Stimulated activated CD4-positive, alpha-beta T cell treated with anti-CD3 and anti-CD28 coated beads, Interleukin-2, amount 100 ng/mL, for 4 hours (primary cell): ENCODE measurements around the gene PDE6A.
"Not testable (repeated sequence)": the region's sequence is repeated elsewhere in the genome, so short reads cannot be mapped to it uniquely, and the experiment has no call there.

Experiments used
- DNase-seq: peaks from one replicate; pipeline ENCODE4 v3.0.0-alpha.2; 2020; ENCODE audit warnings: low read depth

The PDE6A gene

DNA sequence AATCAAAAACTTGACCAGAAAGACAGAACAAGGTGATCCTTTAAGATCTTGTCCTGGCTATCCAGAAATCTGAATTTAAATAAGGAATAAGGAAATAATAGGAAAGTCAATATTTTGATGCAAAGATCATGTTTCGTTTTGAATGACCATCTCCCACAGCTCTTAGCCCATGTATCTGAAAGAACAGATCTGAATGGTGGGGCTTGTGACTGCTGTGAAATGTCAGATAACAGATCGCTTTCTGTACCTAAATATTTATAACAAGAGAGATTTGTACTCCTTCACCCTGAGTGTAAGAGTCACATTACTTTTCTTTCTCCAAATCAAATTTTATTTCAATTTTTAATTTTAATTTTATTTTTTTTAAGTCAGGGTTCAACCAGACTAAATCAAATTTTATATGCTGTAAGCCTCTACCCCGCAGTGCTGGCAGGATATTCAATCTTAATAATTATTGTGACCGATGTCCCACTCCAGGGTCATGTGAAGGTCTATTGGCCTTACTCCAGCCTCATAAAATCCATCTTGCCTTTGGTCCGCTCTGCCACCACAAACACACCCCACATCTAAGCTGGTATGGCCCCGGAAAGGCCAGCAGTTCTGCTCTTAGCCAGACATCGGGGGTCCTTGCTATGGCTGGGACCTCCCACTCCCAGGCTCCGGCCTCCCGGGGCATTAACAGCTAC is 9.0 kb upstream of the PDE6A start:
- DNase-seq: no peak

DNA sequence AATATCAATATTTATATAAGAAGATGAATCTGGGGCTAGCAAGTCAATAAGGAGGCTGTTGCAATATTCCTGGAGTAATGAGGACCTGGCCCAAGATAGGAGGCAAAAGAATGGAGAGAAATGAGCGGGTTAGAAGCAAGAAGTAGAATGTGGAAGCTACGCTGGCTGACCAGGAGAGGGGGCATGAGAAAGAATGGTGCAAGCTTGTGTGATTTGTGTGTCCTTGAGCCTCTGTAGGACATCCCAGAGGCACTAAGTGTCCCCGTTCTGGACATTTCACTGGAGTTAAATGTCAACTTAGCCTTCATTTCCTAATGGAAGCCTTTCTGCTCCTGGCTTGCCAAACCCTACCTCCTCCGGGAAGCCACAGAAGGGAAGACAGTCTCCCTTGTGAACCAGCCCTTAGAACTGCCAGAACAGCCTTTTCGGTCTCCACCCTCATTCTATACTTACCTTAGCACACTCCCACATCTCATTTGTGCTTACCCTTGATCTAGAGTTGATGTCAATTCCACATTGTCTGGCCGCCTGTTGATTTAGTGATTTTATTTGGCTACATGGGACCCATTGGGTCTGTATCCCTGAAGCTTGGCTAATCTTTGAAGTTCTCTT is 6.7 kb upstream of the PDE6A start:
- DNase-seq: no peak

DNA sequence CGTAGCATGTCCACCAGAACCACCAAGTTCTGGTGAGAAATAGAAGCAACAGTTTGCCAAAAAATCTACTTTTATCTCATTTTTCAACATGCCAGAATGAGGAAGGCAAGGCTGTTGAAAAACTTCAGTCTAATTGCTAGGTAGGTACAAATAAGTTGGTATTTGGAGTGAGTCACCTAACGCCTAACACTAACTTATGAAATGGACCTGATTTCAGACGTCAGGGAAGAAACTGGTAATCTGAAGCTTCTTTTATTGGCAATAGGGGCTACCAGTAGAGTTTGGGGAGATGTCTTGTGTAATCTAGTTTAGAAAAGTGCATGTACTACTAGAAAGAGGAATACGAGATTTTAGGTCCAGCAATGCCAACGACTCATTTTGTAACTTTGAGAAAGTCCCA is 4.4 kb upstream of the PDE6A start:
- DNase-seq: no peak

DNA sequence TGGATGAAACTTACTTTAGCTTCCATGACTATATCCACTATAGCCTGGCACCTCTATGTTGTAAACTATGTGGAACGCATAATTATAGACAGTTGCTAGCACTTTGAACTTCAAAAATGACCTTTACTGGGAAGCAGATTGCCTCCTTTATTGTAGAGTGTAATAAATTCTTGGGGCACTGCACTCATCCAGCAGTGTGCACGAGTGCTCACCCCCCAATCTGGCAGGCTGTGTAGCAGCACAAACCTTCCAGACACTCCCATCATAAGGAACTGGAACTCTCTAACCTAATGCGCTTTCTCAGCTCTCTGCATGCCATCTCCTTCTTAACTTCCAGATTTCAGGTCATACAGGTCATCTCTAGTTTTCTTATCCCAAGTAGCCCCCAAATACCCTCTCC is 1.5 kb upstream of the PDE6A start:
- DNase-seq: no peak

DNA sequence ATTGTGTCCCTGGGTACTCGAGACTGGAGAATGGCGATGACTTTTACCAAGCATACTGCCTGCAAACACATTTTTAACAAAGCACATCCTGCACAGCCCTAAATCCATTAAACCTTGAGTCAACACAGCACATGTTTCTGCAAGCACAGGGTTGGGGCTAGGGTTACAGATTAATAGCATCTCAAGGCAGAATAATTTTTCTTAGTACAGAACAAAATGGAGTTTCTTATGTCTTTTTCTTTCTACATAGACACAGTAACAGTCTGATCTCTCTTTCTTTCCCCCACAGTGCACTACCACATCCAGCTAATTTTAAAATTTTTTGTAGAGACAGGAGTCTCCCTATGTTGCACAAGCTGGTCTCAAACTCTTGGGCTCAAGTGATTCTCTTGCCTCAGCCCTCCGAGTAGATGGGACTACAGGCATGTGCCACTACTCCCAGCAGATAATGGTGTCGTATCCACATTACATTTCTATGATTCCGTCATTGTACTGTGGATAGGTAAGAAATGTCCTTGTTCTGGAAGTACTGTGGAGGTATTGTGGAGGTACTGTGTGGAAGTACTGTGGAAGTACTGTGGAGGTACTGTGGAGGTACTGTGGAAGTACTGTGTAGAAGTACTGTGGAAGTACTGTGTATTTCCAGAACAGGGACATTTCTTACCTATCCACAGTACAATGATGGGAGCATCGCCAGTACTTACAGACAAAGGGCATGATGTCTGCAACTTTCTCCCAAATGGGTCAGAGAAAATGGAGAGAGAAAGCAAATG is 1.2 kb downstream of the PDE6A start:
- DNase-seq: not testable (repeated sequence)

DNA sequence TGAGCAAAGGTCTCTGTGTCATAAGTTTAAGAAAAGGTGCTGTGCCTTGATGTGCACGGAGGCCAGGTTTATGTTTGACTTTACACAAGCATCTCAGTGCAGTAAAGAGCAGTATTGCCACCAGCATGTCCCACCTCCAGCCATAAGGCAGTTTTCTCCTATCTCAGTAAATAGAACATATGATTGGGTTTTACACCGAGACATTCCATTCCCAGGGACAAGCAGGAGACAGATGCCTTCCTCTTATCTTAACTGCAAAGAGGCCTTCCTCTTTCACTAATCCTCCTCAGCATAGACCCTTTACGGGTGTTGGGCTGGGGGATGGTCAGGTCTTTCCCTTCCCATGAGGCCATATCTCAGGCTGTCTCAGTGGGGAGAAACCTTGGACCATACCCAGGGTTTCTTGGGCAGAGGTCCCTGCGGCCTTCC is 1.8 kb downstream of the PDE6A start:
- DNase-seq: not testable (repeated sequence)

DNA sequence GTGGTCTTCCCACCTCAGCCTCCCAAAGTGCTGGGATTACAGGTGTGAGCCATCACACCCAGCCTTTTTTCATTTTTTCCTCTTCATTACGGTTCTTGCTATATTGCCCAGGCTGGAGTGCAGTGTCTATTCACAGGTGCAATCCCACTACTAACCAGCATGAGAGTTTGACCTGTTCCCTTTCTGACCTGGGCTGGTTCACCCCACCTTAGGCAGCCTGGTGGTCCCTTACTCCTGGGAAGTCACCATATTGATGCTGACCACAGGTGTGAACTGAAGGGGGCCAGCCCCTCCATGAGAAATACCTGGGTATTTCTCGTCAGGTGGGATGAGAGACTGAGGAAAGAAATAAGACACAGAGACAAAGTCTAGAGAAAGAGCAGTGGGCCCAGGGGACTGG is 2.4 kb downstream of the PDE6A start:
- DNase-seq: no peak

DNA sequence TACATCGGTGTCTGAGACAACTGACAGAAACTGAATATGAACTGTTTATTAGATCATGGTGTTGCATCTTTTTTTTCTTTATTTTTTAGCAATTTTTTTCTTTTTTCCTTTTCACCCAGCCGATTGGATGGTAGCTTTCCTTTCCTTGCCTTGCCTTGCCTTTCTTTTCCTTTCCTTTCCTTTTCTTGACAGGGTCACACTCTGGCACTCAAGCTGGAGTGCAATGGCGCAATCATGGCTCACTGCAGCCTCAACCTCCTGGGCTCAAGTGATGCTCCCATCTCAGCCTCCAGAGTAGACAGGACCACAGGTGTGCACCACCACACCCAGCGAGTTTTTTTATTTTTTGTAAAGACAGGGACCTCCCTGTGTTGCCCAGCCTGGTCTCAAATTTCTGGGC is 2.8 kb downstream of the PDE6A start:
- no peak for DNase-seq

DNA sequence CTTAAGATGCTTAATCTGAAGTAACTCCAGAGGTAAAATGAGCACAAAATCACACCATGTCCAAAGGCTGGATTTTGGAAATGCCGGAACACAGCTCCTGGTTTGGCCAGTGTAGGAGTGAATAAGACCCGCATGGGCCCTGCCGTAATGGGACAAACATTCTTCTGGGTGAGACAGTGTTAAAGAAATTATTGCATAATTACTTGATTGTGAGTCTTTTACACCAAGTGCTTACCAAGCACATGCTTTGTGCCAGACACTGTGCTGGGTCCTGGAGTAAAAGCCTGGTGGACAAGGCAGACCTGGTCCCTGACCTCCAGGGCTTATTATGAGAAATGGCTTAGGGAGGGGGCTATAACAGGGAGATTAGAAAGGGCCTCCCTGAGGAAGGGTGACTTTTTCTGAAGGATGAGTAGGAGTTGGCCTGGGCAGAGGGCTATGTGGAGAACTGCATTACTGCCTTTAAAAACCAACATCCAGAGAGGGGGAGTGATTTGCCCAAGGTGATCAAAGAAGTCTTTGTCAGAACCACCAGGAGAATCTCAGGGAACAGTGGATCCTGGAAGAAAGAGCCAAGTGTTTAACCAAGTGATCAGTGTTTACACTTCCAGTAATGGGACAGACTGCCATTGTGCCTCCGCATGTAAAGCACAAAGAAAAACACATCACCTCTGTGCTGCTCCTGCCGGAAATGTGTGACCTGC is 3.5 kb downstream of the PDE6A start:
- no peak for DNase-seq

DNA sequence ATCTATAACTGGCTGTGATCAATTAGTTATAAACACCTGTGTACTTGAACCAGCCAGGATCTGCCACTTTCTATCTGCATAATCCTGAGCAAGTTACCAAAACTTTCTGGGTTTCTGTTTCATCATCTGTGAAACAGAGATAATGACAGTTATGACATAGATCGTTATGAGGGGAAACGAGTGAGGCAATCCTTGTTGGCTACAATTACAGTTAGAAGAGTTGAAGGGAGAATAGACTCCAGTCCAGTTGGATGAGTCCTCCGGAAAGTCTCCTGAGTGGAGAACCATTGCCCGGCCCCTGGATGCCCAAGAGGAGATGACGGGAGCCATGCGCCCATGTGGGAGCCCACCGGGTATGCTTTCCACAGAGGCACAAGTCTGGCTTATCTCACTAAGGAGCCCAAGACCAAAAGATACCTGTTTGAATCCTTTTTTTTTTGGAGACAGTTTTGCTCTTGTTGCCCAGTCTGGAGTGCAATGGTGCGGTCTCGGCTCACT is 4.5 kb downstream of the PDE6A start:
- no peak for DNase-seq

DNA sequence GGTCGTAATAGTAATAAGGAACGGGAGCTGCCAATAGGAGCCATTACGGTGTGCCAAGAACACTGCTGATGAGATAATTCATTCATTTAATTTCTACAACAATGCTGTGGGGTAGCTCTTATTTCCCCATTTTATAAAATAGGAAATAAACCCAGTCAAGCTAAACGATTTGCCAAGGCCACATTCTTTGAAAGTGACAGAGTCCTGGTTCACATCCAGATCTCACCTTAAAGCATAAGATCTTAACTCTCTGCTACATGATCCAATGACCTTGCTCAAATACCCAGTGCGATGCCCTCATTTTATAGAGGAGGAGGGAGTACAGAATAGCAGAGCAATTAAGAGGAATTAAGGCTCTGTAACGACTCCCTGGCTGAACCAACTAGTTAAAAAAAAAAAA is 5.0 kb downstream of the PDE6A start:
- DNase-seq: no peak

DNA sequence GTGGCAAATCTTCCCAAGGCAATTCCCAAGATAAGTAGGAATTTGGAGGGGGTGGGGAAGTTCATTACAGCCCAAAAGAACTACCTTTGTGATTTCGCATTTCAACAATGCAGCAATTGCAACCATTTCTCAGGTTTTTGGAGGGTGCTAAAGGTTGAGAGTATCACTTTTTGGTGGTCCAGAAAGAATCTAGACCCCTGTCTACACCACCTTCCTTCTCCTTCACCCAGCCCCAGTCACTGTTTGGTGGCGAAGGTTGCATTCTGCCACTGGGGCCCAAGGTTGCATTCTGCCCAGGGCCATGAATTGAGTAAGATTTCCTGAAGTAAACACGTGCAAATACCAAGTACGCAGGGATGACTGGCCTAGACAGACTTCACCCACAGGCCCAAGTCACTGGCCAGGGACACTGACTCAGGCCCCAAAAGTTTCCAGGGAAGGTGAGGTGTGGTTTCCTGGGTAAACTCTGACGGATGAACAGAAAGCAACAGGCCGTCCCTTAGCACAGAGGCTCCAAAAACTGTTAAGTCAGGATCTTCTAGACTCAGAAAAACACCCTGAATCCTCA is 5.7 kb downstream of the PDE6A start:
- no peak for DNase-seq

DNA sequence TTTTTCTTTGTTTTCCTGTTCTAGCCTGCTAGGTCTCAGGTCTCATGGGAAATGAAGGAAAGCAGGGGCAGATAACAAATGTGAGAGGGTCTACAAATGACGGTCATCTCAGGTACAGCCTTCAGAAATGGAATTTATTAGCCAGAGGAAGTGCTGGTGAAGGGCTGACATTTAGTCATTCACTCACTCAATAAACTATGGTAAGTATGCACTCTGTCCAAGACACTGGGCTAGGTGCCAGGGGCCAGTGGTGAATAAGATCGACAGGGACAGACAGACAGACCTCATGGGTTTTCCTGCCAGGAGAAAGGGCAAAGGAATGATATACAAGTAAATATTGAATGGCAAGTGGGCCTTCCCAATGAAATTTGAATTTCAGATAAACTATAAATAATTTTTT is 6.3 kb downstream of the PDE6A start:
- DNase-seq: no peak

DNA sequence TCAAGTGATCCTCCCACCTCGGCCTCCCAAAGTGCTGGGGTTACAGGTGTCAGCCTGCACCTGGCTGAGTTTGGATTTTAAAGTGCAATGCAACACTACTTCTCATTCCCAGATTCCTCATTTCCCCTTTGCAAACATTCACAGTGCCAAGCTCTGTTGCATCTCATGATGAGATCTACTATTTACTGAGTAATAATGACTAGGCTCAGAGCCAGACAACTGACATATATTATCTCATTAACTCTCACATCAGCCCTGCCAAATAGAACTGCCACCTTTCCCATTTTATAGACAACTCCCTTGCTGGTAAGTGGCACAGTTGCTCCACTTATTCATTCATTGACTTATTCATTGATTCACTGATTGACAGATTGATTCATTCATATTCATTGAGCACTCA is 7.0 kb downstream of the PDE6A start:
- DNase-seq: no peak

DNA sequence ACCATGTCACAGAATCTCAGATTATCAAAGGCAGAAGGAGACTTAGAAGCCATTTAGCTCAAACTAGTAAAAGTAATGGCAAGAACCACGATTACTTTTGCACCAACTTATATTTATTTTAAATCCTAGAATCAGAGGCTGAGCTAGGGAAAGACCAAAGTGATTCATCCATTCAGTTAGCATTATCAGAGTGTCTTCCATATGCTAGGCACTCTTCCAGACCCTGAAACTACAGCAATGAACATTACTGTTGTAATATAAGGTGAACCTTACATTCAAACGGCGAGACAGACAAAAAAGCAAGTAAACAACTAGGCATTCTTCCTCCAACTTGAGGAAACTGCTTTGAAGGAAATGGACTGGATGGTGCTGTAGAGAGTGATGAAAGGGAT is 7.9 kb downstream of the PDE6A start:
- DNase-seq: no peak

DNA sequence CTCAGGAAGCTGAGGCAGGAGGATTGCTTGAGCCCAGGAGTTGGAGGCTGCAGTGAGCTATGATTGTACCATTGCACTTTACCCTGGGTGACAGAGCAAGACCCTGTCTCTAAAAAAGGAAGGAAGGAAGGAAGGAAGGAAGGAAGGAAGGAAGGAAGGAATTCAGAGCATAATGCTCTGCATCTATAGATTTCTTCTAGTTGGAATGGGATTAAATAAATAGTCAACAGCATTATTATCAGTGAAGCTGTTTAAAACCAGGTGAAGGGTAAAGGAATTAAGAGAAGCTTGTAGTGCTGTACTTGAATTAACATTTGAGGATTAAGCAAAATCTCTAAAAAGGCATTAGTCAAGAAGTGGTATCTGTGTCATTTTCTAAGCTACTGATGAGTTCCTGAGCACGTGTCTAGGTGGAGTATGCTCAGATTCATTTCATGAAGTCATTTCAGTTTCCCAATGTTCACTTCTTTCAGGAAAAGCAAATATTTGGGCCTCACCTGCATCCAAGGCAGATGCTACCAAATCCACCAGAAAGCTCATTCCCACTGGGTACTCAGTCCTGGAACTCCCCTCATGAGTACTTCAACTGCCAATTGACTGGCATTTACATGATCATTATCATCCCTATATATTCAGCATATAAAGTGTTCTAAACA is 8.4 kb downstream of the PDE6A start:
- no peak for DNase-seq

DNA sequence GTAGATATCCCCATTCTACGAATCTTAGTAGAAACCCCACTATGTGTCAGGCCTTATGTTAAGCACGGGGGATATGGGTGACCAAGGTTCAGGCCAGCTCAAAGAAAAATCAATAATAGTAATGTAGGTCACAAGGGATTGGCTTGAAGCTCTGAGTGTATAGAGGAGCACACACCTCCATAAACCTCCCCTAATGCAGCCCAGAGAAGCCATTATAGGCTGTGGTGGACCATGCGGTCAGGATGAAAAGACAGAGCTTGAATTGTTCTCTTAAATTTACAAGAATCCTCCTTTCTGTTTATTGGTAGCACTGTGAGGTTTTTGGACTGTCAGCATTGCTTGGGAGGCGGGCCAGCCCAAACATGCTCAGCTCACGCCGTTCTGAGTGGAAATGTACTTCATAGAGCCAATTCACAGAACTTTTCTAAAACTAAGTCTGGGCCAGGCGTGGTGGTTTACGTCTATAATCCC is 9.1 kb downstream of the PDE6A start:
- DNase-seq: no peak

DNA sequence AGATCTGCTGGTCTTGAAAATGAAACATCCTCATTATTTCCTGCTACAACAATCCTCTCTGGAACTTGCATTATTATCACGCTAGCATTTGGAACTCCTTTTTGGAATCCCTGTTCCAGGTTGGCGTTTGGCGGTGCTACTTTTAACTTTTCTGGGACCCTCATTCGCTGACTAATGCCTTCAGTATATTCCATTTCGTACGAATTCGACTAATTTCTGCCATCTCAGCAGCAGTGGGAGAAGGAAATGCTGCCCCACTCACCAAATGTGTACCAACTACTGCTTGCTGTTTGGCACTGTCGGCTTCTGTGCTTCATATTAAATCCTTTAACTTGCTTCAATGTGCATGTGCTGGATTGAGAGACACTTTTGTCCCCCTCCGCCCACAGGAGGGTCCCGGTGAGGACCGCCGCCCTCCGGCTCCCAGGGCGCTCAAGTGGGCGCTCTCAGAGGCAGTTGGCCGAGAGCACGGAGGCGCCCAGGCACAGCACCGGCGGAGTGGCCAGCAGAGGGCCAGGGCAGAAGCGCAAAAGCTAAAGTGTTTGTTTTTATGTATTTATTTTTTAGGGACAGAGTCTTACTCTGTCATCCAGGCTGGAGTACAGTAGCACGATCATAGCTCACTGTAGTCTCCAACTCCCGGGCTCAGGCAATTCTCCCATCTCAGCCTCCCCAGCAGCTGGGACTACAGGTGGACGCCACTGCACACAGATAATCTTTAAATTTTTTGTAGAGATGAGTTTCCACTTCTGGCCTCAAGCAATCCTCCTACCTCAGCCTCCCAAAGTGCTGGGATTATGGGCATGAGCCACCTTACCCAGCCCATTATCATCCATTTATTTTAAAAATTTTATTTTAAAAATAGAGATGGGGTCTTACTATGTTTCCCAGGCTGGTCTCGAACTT is 11.9 kb downstream of the PDE6A start:
- DNase-seq: no peak

DNA sequence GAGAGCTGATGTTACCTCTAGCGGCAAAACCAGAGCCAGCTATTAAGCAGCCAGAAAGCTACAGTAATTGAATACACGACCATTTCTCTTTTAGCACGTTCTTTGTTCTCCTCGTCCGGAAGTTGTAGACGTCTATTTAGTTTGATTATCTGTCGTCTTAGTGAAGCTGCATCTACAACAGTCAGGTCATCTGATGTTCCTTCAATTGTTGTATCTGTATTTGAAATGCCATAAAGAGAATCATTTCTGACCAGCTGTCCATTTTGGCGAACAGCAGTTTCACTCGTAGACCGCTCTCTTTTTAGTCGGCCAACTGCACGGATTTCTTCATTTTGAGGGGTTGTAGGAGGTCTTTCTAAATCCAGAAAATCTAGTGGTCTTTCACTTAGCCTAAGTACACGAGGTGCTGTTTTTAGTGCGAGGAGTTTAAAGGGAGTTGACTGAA is 12.6 kb downstream of the PDE6A start:
- DNase-seq: no peak
